Ammon's horn (tissue), 1 donor: ENCODE measurements around the gene FAM107B.

ENCODE experiments used
- DNase-seq: peaks from one replicate; pipeline ENCODE4 v3.0.0-alpha.2; 2016; ENCODE audit warnings: low spot score

Gene FAM107B

DNA sequence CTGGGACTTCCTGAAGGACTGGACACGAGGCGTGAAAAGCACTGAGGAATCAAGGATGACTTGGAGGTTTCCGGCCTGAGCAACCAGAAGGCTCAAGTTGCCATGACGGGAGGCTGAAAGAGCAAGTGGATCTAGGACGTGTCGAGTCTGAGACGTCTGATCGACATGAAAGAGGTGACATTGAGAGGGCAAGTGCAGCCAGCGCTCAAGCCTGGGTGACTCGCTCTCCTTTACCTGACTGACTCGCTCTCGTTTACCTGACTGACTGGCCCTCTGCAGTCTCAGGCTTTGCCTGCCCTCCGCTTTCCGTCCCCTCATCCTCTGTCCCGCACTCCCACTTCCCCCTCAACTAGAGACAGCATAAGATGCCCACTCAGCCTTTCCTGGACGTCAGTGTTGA, 241.4 kb downstream of the FAM107B start:
- no peak for DNase-seq

DNA sequence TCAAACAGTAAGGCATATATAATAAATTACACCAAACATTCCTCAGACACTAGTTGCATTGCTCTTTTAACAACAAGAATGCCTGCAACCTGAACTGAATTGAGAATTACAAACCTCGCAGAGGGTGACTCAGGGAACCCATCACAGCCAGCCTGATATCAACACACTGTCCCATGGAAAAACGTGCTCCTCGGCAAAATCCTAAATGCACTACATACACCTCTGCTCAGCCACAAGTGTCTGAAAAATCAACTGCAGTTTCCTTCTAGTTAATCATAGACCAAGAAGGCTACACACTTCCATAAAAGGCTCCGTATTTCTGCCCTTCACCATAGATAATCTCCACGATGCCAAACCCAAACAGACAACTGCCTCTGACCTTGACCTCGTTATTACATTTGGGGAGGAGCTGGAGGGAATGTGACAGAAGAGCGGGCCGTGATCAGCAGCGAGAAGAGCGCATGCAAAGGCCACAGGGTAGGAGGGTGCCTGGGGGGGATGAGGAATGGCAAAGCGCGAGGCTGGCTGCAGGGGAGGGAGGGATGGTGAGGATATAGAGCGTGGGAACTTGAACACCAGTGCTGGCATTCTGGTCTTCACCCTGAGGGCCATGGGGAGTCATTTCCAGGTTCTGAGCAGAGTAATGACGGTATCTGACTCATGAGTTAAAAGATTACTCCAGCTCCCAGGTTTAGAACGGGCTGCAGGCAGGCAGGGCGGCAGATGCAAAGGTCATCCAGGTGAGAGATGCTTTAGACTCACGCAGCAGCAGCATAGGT, 242.0 kb downstream of the FAM107B start:
- no peak for DNase-seq

DNA sequence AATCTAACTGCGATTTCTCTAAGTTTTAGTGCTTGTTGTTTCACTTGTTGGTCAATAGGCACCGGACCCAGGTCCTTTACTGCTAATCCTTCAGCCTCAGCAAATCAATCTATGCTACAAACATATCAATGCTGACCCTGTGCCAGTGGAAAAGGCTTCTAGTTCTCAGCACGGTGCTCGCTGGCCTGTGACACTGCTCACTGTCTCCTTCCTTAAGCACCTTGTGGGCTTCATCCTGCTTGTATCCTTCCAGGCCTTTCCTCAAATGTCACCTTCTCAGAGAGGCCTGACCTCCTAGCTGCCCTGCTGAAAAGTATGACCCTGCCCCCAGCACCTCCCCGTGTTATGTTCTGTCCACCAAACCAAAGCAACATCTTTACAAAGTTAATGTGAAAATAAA, 242.7 kb downstream of the FAM107B start:
- DNase-seq, result no peak

DNA sequence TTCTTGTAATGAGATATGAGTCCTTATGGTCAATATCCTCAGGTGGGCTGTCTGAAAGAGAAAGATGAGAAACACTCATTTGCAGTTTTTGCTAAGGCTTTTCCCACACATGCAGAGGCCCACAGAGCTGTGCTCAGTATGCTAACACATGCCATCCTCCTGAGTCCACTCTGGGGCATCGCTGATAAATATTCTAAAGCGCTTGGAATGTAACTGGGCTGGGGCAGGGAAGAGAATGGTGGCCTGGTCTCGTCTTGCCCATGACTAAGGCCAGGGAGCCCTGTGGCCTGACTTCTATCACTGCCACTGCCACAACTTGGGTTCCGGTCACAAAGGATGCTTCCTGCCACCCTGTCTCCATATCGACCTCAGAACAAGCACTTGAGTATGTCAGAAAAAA, 244.2 kb downstream of the FAM107B start:
- DNase-seq, result no peak

DNA sequence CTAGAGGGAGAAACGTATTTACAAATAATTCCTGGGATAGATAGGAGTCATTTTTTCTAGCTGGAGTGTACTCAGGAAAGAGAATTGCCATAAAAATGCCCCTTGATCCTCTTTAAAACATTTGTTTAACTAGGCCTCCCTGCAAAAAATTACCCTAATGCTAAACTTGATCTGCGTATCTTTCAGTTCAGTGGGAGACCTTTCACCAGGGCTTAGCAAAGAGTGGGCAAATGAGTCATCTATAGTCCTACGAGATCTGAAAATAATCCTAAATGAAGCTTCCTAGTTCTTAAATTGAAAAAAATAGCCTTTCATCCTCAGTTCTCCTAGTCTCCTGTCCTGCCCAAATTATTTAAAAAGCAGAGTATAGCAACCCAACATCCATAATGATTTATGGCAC, 245.3 kb downstream of the FAM107B start:
- no peak for DNase-seq

DNA sequence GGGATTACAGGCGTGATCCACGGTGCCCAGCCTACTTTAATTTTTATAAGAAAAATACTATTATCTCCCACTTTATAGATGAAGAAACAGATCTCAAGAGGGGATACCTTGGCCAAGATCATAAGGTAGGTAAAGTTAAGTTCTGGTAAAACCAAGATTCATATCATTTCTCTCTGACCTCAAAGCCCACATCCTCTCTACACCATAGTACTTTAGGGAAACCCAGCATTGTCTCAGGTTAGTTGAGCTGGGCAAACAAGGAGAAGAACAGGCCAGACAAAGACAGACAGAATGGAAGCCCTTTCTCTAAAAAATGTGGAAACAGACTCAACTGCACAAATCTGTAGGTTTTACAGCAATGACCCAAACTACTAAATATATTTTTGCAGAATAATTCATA, 246.2 kb downstream of the FAM107B start:
- DNase-seq, result no peak

DNA sequence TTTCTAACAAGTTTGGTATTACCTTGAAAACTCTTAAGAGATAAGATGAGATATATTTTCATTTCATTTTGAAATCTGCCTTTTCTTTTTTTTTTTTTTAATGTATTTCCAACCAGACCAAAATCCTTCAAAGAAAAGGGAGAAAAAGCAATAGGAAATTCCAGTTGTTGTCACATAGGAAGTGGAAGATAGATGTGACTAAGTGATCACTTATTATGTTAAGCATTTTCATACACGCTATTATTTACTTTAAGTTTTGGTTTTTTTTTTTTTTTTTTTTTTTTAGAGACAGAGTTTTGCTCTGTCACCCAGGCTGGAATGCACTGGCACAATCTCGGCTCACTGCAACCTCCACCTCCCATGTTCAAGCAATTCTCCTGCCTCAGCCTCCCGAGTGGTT, 246.8 kb downstream of the FAM107B start:
- no peak for DNase-seq

DNA sequence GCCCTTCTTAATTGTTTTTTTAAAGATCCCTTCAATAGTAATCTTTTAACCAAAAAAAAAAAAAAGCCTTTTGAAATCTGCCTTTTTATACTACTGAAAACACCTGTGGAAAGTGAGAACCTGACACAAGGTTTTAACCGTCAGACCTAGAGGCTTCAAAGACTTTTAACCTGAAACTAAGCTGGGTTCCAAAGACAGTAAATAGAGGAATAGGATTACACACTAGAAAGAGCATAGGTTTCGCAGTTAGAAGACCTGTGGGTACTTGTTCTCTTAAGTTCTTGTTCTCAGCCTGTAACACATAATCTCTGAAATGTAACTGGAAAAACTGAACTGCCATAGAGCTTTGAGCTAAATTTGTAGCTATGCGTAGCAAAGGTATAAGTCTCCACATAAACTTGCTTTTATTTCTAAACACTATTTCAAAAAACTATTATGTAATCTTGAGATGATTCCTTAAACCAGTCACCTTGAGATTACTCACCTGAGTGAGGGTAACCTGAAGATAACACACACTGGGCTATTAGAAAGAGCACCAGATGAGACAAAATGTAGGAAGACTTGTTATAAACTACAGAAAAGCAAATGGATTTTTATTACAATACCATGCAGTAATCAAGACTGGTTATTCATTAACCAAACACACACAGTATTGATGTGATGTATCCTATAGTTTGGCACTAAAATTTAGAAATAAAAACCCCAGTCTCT, 247.4 kb downstream of the FAM107B start:
- no peak for DNase-seq

DNA sequence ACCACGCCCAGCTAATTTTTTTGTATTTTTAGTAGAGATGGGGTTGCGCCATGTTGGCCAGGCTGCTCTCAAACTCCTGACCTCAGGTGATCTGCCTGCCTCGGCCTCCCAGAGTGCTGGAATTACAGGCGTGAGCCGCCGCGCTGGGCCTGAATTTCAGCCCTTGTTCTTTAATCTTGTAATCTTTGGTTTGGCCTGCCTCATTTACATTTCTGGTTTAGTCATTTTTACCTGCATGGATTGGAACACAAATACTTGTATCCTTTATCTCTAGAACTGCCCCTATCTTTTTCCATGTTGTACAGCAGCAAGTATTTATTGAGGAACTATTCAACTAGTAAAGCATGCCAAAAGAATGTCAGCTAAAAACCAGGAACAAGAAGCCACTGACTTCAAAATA, 248.4 kb downstream of the FAM107B start:
- no peak for DNase-seq

DNA sequence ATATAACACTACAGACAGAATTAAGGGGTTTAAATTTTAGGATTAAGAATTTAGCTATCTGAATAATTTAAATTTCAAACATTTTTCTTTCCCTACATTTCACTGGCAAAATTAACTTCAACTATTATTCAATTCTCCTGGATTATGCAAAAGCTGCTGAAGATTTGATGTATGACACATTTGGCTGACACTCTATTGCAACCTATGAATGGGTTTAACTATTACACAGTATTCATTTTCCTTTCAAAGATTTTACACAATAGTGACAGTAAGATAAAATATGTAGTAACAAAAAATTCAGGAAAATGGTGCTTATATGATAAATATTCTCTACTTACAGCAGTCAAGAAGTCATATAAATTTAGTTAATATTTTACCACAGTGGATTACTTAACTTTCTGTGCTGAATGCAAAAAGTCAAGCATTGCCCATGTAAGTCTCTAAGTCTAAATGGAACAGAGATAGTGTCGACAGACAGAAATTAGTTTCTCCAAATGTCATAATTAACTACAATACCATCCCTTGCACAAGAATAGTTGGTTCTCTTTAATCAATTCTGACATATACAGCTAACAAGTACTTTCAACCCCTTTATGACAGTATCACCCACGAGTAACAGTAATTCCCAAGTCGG, 249.9 kb downstream of the FAM107B start:
- DNase-seq, result no peak

DNA sequence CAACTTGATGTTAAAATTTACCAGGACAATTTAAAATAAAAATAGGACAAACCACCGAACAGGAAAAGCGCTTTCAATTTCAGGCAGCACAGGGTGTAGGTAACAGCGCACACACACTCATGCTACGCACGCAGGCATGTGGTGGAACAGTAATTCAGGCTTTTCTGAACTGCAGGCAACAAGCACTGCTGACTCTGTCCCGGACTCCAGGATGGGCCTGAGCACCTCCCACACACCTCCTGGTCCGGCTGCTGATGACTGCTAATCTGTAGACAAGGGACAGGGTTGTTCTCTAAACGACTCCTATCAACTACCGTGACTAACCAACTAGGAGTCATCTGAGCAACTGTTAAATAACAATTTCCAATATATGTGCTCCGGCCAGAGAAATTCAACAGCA, 251.4 kb downstream of the FAM107B start:
- no peak for DNase-seq

DNA sequence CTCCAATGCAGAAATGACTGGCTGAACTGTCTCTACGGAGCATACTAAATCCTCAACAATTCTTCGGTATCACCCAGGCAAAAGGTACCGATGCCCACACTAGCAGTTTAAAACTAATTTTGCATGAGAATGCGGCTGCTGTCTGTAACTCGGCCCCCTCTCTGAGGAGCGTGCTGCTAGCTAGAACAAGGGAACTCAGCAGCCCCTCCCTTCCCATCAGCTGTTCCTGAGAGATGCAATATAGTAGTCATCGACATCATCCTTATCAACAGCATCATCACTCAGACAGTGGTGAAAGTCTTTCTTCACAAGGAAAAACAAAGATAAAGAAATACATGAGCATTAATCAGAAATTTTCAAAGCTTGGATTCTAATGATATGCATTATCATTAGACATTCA, 254.9 kb downstream of the FAM107B start:
- DNase-seq, result no peak

DNA sequence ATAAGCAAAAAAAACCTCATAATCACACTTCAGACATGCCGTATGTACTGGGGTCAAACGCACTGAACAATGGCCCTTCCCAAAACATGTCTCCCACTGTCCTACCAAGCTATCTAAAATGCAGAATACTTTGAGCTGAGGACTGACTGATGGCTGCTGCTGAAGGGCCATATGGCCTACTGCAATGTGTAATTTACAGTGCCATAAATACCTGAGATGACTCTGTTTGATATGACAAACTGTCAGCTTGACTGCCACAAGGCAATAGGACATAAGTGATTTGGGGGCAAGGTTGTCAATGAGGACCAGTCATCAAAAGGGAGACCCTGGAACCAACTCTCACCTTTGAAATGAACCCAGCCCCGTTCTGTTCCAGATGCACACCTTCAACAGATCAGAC, 256.5 kb downstream of the FAM107B start:
- no peak for DNase-seq

DNA sequence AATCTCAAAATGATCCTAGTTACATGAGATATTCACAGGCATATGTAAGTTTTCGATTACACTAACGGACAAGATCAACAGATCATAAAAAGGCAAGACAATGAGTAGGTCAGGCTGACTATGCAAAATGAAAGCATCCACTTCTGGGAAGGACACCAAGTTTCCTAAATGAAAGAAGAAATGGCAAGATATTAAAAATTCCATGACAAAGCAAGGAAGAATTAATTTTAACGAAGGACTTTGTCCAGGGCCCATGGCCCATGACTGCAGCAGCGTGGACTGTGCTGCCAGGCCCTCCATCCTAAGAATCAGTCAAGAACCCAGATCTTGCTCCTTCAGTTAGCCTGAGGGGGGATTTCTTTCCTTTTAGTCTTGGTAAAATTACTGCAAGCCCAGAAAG, 261.6 kb downstream of the FAM107B start:
- DNase-seq, result no peak

DNA sequence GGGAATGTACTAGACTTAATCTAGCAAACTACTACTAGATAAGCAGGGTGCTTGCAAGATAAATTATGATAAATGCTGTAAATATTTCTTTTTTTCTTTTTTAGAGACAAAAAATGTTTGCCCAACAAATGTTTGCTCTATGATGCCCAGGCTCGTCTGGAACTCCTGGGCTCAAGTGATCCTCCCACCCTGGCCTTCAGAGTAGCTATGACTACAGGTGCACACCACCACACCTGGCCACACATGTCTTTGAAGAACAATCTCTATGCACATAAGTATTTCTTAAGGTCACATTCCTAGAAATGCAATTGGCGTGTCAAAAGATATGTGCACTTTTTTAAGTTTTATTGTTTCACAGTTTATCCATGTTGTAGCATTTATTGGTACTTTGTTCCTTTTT, 264.4 kb downstream of the FAM107B start:
- DNase-seq, result no peak

DNA sequence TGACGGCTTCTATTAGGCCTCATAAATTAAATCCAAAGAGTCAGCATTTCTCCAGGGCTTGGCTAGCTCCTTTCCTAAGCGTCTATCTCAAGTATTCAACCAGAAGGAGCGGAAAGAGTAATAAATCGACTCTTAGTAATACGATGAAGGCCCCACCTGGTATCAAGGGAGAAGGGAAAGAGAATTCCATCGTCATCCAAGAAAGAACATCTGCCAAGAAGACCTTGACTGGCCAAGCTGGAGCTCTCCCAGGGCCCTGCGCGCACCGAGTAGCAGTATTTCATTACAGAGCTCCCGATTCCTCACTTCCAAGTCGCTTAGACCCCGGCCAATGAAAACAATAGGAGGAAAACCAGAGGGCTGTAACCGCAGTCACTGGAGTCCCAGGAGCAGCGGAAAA, 266.0 kb downstream of the FAM107B start:
- DNase-seq, result no peak

DNA sequence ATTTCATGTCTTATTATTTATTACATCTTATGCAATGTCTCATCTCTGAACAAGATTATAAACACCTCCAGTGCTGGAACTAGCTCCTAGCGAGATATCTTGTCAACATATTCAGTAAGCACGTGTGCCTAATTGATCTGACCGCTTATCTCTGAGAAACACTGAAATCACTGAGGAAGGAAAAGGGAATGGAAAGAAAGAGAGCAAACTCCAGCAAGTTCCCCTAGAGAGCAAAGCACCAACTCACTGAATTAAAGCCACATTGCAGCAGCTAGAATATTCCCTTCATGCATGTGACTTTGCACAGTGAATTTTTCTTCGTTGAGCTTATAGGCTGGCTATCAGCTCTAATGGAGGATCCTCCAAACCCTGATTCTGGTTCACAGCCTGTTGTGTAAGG, 266.9 kb downstream of the FAM107B start:
- DNase-seq, result no peak

DNA sequence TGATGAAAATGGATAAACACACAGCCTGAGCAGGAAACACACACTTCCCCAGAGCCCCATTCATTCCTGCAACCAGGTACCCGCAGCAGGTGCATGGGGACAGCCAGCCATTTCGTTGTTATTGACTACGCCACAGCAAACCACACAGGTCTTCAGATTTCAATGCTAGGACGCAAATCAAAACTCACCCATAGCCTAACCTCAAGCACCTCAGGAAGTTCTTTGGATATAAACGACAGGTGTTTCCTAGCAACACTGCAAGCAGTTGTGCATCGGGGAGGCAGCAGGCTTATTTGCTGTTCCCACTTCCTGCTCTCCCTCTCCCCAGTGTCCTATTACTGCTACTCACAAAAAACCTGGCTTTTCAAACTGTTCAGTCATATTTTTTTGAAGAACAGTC, 267.5 kb downstream of the FAM107B start:
- no peak for DNase-seq

DNA sequence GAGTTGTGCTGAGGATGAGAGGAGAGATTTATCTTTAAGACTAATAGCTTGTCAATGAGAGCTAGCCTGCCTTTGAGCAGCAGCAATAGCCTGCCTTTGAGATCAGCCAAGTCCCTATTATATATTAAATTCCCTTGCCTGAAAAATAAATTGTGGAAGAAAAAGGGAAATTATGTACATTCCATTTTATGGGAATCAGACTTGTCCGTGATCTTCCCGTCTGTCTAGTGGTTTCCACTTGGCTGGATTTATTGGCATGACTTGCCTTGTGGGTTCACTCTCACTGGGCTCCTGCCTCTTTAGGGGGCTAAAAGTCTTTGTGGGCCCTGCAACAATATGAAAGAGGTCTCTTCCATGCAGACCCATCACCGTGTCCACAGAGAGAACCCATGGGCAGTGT, 272.3 kb downstream of the FAM107B start:
- DNase-seq, result no peak

DNA sequence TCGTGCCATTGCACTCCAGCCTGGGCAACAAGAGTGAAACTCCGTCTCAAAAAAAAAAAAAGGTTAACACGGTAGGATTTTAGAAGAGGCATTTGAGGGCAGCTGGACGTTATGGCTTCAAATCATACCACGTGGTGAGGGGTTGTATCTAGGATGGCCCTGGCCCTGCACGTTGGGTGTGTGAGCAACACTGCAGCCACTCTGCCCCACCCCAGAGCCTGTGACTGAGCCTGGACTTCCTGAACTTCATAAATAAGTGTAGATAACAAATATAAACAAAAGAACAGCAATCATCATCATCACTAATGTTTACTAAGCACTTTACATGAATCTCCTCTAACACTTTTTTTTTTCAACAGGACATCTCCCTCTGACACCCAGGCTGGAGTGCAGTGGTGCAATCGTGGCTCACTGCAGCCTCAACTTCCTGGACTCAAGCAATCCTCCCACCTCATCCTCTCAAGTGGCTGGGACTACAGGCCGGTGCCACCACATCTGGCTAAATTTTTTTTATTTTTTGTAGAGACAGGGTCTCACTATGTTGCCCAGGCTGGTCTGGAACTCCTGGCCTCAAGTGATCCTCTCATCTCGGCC, 274.4 kb downstream of the FAM107B start:
- no peak for DNase-seq

DNA sequence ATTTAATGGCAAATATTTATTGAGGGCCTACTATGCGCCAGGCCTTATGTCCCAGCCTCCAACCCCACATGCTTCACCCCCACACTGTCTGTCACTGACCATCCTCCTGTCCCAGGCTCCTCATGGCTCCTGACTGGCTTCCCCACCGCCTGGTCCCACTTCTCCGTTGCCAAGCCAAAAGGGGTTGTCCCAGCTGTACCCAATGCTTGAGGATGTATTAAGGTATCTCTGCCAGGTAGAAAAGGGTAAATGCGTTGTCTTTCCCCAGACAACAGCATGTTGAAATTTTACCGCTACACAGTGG, 275.1 kb downstream of the FAM107B start:
- DNase-seq, result no peak

DNA sequence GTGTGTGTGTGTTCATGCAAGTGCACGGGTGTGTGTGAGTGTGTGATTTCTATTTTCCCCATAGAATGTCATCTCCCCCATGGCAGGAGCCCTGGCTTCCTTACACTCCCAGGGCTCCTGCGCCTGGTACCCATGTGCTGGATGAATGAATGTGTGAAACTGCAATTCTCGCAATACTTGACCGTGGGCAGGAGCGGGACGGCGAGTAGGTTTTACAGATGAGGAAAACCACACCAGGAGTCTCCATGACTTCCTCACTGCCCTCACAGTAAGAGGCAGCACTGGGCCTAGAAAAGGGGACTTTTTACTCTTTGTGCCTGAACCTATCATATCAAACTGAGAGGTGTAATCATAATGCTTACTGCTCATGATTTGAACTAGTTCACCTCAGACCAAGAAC, 276.4 kb downstream of the FAM107B start:
- no peak for DNase-seq

DNA sequence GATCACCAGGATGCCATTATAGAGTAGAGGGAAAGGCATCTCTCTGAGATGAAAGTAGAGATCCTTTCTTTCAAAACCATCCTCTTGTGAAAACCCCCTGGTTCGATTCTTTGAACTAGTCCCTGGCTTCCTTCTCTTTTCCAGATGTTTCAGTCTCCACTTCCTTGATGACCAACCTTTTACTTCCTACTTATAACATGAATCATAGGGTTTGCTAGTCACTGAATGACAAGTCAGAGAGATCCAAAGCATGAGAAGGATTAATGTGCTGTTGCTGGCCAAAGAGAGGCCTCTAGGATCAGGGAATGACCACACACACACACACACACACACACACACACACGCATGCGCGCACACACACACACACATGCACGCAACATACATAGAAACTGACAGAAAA, 282.9 kb downstream of the FAM107B start:
- no peak for DNase-seq
